VCaP (cell line): Measurements from ENCODE around the gene HNRNPUL1.
"Not testable (repeated sequence)": the region's sequence is repeated elsewhere in the genome, so short reads cannot be mapped to it uniquely, and the experiment has no call there.

Source experiments
- H3K27ac ChIP-seq: fragments of 450-650 bp; 2 replicates; pipeline ENCODE4 v1.5.1; 2017
- TF ChIP-seq, protein P1 (sequence below): fragments of 450-650 bp; conservative IDR thresholded peaks from 2 replicates; pipeline ENCODE4 v1.5.1; 2017; ENCODE audit warnings: mild to moderate bottlenecking, moderate library complexity

The HNRNPUL1 gene

DNA sequence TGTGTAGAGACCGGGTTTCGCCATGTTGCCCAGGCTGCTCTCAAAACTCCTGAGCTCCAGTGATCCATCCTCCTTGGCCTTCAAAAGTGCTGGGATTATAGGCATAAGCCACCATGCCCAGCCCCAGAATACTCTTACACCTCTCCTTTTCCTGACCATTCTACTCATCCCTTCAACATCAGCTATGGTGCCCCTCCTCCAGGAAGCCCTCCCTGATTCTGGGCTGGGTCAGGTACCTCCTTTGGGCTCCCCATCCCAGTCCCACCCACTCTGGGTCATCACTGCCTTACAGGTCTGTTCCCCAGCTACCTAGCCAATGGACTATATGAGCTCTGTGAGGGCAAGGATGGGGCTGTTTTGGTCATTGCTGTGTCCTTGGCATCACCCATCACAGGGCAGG lies 80.0 kb downstream of the HNRNPUL1 start:
- no peak overlapping the region for H3K27ac ChIP-seq
- TF ChIP-seq, protein P1, sequence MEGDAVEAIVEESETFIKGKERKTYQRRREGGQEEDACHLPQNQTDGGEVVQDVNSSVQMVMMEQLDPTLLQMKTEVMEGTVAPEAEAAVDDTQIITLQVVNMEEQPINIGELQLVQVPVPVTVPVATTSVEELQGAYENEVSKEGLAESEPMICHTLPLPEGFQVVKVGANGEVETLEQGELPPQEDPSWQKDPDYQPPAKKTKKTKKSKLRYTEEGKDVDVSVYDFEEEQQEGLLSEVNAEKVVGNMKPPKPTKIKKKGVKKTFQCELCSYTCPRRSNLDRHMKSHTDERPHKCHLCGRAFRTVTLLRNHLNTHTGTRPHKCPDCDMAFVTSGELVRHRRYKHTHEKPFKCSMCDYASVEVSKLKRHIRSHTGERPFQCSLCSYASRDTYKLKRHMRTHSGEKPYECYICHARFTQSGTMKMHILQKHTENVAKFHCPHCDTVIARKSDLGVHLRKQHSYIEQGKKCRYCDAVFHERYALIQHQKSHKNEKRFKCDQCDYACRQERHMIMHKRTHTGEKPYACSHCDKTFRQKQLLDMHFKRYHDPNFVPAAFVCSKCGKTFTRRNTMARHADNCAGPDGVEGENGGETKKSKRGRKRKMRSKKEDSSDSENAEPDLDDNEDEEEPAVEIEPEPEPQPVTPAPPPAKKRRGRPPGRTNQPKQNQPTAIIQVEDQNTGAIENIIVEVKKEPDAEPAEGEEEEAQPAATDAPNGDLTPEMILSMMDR: no peak

GRCh38 chr19:41346916-41347315 lies 82.7 kb downstream of the HNRNPUL1 start:
- H3K27ac ChIP-seq: not testable (repeated sequence)

GRCh38 chr19:41350735-41351338 lies 86.7 kb downstream of the HNRNPUL1 start:
- TF ChIP-seq, protein P1: no peak
- no peak overlapping the region for H3K27ac ChIP-seq

GRCh38 chr19:41351339-41352245 lies 87.4 kb downstream of the HNRNPUL1 start:
- H3K27ac ChIP-seq: no peak overlapping the region
- TF ChIP-seq, protein P1: no peak

GRCh38 chr19:41352279-41352608 lies 88.1 kb downstream of the HNRNPUL1 start:
- H3K27ac ChIP-seq: no peak overlapping the region
- TF ChIP-seq, protein P1: no peak

GRCh38 chr19:41352609-41353465 lies 88.7 kb downstream of the HNRNPUL1 start:
- no peak overlapping the region; the same call in 1 of the 2 replicates for H3K27ac ChIP-seq
- TF ChIP-seq, protein P1: peak; percentile 23; the same call in 1 of the 2 replicates

GRCh38 chr19:41353466-41354342 lies 89.5 kb downstream of the HNRNPUL1 start, which contains the start of gene TGFB1:
Gene TGFB1, minus strand, starts transcription at chr19:41353922. Its CDS starts 878 bp downstream, at chr19:41353044.
- H3K27ac ChIP-seq: no peak within 1 kb of the TSS; the same call in 1 of the 2 replicates
- TF ChIP-seq, protein P1: peak; percentile 69
